Measurements from ENCODE around the gene CCDC107. TPM values are rescaled to one million over a fixed set of nuclear protein-coding genes. Genes with fewer than 3 reads are reported as not detected.

Gene CCDC107
- polyA plus RNA-seq, 1 experiment = 11.8 TPM

DNA sequence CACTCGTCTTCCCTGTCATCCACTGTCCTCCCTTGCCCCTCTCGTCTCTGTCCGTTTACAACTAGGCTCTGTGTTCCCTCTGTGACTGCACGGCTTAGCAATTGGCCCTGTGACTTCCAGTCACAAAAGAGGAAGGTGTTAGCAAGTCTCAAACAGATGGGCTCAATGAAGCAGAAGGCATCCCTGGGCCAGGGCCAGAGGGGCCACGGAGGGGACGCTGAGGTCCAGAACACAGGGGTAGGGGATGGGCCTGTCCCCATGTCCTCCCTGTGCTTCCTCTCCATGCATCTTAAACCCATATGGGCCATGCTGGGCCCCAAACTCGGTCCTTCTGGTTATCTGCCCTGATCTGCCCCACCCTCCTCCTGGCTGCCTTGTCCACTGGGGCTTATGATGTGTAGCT is 39.8 kb upstream of the CCDC107 start, which contains the start of gene CD72:
Gene CD72, minus strand, starts transcription at position 89 of the 403 bp plus-strand sequence. CDS start 110 bp downstream, outside the sequence.
- H3K9me3 ChIP-seq (ENCODE audit: control insufficient read depth, insufficient read depth, low read length) = no peaks in the 10 kb centered on the region; the same call in 1 of the 2 replicates
- TF ChIP-seq, protein P1, sequence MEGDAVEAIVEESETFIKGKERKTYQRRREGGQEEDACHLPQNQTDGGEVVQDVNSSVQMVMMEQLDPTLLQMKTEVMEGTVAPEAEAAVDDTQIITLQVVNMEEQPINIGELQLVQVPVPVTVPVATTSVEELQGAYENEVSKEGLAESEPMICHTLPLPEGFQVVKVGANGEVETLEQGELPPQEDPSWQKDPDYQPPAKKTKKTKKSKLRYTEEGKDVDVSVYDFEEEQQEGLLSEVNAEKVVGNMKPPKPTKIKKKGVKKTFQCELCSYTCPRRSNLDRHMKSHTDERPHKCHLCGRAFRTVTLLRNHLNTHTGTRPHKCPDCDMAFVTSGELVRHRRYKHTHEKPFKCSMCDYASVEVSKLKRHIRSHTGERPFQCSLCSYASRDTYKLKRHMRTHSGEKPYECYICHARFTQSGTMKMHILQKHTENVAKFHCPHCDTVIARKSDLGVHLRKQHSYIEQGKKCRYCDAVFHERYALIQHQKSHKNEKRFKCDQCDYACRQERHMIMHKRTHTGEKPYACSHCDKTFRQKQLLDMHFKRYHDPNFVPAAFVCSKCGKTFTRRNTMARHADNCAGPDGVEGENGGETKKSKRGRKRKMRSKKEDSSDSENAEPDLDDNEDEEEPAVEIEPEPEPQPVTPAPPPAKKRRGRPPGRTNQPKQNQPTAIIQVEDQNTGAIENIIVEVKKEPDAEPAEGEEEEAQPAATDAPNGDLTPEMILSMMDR (IDR thresholded peaks at IDR 0.05; ENCODE audit: low read depth, low read length) = no peak
- H3K4me3 ChIP-seq (ENCODE audit: low read depth, low read length) = peak within 1 kb of the TSS; percentile 48
- no peak within 1 kb of the TSS for H3K27ac ChIP-seq (ENCODE audit: low read depth, low read length)
- H3K27me3 ChIP-seq (ENCODE audit: control insufficient read depth, insufficient read depth, low read length) = peaks cover 46% of the 10 kb centered on the region
- DNase-seq (ENCODE audit: low read depth, low spot score) = no peak
- ChIA-PET POLR2A (no interaction called here), CTCF (no interaction called here)

DNA sequence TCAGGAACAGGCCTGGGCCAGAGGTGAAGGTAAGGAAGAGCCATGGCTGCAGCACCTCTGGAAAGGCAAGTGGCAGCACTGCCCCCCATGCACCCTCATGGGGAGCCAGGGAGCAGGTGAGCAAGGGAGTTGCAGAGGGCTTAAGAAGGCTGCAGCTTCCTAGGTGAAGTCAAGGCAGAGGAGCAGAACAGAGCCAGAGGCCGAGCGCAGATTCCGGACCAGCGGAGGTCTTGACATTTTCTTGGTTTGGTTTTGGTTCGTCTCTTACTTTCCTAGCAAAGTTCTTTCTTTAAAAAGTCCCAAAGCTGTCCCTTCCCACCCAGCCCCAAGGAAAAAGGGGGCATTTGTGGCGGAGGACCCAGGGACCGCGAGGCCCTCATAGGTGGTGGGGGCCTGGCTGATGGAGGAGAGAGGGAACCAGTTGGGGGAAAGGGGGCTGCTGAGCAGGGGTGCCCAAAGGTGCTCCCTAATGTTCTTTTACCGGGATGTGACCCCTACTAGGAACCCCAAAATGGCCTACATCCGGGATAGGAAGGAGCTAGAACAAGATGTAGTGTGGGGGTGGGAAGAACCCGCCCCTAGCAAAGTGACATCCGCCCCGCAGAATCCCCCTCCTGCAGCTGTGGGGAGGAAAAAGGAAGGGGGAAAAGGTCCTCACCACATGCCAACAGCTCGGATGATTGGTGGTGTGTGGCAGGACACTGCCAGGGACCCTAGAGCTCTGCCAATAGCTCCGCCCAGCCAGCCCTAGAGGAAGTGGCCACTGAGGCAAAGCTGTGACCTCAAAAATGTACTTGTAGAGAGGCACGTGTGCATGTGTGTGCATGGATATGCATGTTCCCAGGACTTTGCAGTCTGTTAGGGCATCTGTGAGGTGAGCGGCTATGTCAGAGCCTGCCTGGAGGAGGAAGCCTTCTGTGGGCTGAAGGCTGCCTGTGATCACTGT is 39.0 kb upstream of the CCDC107 start:
- TF ChIP-seq, protein P1 (IDR thresholded peaks at IDR 0.05; ENCODE audit: low read depth, low read length) = no peak
- H3K9me3 ChIP-seq (ENCODE audit: control insufficient read depth, insufficient read depth, low read length) = no peaks in the 10 kb centered on the region; the same call in 1 of the 2 replicates
- CTCF ChIA-PET = interaction anchor here (0.9 to 1.6 kb wide), 2 partner anchors 8 to 15 kb away, joined by 3 to 7 read pairs; no protein-coding TSS in a partner anchor
- POLR2A ChIA-PET = no interaction called here
- H3K4me3 ChIP-seq (ENCODE audit: low read depth, low read length) = no peak overlapping the region
- no peak for DNase-seq (ENCODE audit: low read depth, low spot score)
- H3K27me3 ChIP-seq (ENCODE audit: control insufficient read depth, insufficient read depth, low read length) = peaks cover 46% of the 10 kb centered on the region
- H3K27ac ChIP-seq (ENCODE audit: low read depth, low read length) = no peak overlapping the region

DNA sequence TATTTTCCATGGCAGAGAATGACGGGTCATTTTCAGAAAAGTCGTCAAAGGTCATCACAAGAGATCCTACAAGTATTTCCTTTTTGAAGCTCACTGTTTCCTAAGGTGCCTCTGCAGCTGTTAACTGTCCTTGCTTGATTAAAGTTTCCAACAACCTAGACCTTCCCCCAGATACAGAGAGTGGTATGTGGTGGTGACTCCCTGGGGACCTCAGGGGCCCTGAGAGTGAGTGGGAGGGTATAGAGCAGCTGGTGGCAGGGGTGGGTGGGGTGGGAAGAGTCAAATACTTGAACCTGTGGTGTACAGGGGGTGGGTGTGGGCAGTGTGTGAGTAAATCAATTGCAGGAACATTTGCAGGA is 38.3 kb upstream of the CCDC107 start:
- CTCF ChIA-PET = interaction anchor here (0.9 to 1.6 kb wide), 2 partner anchors 8 to 16 kb away, joined by 3 to 7 read pairs; no protein-coding TSS in a partner anchor
- POLR2A ChIA-PET = no interaction called here

DNA sequence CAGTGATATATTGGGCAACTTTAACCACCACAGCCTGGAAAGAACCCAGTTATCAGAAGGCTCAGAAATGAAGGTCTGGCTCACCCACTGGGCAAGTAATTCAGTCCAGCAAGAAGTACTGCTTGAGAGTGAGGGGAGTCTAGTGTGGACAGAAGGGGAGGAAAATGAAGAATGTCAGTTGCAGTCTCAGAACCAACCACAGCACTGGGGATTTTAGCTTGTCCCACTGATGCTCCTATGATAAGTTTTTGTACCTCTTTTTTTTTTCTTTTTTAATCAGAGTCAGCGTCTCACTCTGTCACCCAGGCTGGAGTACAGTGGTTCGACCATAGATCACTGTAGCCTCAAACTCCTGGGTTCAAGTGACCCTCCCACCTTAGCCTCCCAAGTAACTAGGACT is 30.5 kb upstream of the CCDC107 start:
- Histone ChIP-seq H3K27me3 (ENCODE audit: control insufficient read depth, insufficient read depth, low read length) (peaks cover 5% of the 10 kb centered on the region), H3K4me3 (ENCODE audit: low read depth, low read length) (no peak overlapping the region), H3K27ac (ENCODE audit: low read depth, low read length) (no peak overlapping the region), H3K9me3 (ENCODE audit: control insufficient read depth, insufficient read depth, low read length) (no peaks in the 10 kb centered on the region)
- POLR2A ChIA-PET = no interaction called here
- DNase-seq (ENCODE audit: low read depth, low spot score) = no peak
- TF ChIP-seq, protein P1 (IDR thresholded peaks at IDR 0.05; ENCODE audit: low read depth, low read length) = no peak
- CTCF ChIA-PET = interaction anchor here (0.7 to 2.1 kb wide), 2 partner anchors 24 kb away, joined by 3 to 10 read pairs; no protein-coding TSS in a partner anchor

More for the DNA sequence above, 38.3 kb upstream of the CCDC107 start:
- Histone ChIP-seq H3K27ac (ENCODE audit: low read depth, low read length) (no peak overlapping the region), H3K9me3 (ENCODE audit: control insufficient read depth, insufficient read depth, low read length) (no peaks in the 10 kb centered on the region; the same call in 1 of the 2 replicates), H3K27me3 (ENCODE audit: control insufficient read depth, insufficient read depth, low read length) (peaks cover 41% of the 10 kb centered on the region), H3K4me3 (ENCODE audit: low read depth, low read length) (no peak overlapping the region)
- DNase-seq (ENCODE audit: low read depth, low spot score) = no peak
- TF ChIP-seq, protein P1 (IDR thresholded peaks at IDR 0.05; ENCODE audit: low read depth, low read length) = no peak

Measured in AG04450 (cell line).